Adrenal gland (tissue), 5 donors: Measurements from ENCODE around the gene FGD4.

ENCODE experiments used
- POLR2A ChIP-seq, 2 donors: fragments of 450-650 bp; IDR thresholded peaks; one replicate each; pipeline ENCODE4 v1.6.1; 2017; ENCODE audit warnings: antibody characterized with exemption in 2 of 2, mild to moderate bottlenecking in 2 of 2, moderate library complexity in 1 of 2
- TF ChIP-seq, protein P1 (sequence below), 6 experiments: fragments of 450-650 bp in 4 of 6; fragments of 200-600 bp in 2 of 6; sonication (generic) in 1 of 6; IDR thresholded peaks; 1 replicate in 5 of 6; 2 replicates in 1 of 6; pipeline versions ENCODE4 v1.5.1 to v1.8.0; 2016 to 2021; ENCODE audit warnings: antibody characterized with exemption in 6 of 6, mild to moderate bottlenecking in 2 of 6, moderate library complexity in 1 of 6
- donor health status: DM: no; HTN: no; CAD: no.

GRCh38 chr12:32618115-32618514, 218.8 kb downstream of the FGD4 start:
- TF ChIP-seq, protein P1, sequence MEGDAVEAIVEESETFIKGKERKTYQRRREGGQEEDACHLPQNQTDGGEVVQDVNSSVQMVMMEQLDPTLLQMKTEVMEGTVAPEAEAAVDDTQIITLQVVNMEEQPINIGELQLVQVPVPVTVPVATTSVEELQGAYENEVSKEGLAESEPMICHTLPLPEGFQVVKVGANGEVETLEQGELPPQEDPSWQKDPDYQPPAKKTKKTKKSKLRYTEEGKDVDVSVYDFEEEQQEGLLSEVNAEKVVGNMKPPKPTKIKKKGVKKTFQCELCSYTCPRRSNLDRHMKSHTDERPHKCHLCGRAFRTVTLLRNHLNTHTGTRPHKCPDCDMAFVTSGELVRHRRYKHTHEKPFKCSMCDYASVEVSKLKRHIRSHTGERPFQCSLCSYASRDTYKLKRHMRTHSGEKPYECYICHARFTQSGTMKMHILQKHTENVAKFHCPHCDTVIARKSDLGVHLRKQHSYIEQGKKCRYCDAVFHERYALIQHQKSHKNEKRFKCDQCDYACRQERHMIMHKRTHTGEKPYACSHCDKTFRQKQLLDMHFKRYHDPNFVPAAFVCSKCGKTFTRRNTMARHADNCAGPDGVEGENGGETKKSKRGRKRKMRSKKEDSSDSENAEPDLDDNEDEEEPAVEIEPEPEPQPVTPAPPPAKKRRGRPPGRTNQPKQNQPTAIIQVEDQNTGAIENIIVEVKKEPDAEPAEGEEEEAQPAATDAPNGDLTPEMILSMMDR (IDR thresholded peaks at IDR 0.05), result no peak
- TF ChIP-seq POLR2A (IDR thresholded peaks at IDR 0.05), result no peak
